ENCODE results near the gene KIF5B. TPM values are rescaled to one million over a fixed set of nuclear protein-coding genes. Genes with fewer than 3 reads are reported as not detected.

KIF5B gene
- total RNA-seq, 1 experiment from 2014 or later = 70.5 TPM

DNA sequence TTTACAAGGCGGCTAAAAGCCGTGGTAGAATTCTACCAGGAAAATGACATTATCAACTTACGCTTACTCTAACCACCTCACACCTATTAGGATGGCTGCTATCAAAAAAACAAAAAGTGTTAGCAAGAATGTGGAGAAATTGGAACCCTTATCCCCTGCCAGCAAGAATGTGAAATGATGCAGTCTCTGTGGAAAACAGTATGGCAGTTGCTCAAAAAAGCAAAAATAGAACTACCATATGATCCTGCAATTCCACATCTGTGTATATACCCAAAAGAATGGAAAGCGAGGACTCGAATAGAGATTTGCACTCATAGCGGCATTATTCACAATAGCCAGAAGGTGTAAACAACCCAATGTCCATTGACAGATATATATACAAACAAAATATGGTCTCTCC, 61.3 kb downstream of the KIF5B start:
- H2BK15ac ChIP-seq (ENCODE audit: low read depth, low read length) = no peak overlapping the region
- no peak overlapping the region for H3K14ac ChIP-seq (ENCODE audit: insufficient read depth, low read length)
- WGBS (ENCODE audit: extremely low coverage, insufficient read length, low lambda C conversion rate) = no CpG with 5 or more reads among the region's 6 CpGs
- H3K27ac ChIP-seq (ENCODE audit: insufficient read length, low read depth, low read length) = no peak overlapping the region
- H2AK5ac ChIP-seq (ENCODE audit: insufficient read length, low read length) = no peak overlapping the region
- no peak overlapping the region for H2BK12ac ChIP-seq (ENCODE audit: insufficient read length, low read depth, low read length)
- H2BK5ac ChIP-seq (ENCODE audit: insufficient read length, low read length) = no peak overlapping the region
- H3K27me3 Mint-ChIP-seq (ENCODE audit: low read depth) = no peaks in the 10 kb centered on the region
- H3K79me1 ChIP-seq (ENCODE audit: insufficient read depth, low read depth, low read length, poor library complexity, severe bottlenecking) = no peaks in the 10 kb centered on the region
- no peak overlapping the region for H3K56ac ChIP-seq (ENCODE audit: insufficient read length, low read depth, low read length)
- H3K23me2 ChIP-seq (ENCODE audit: insufficient read length, low read depth, low read length, poor library complexity, severe bottlenecking) = no peaks in the 10 kb centered on the region
- H3K9ac ChIP-seq (ENCODE audit: extremely low read depth, insufficient read length, low read length) = no peak overlapping the region
- H3K79me2 ChIP-seq (ENCODE audit: insufficient read depth, low read length) = no peaks in the 10 kb centered on the region
- H3K18ac ChIP-seq (ENCODE audit: insufficient read length, low read depth, low read length) = no peak overlapping the region
- no peaks in the 10 kb centered on the region for H3K27me3 ChIP-seq (ENCODE audit: insufficient read depth, low read length)
- TF ChIP-seq, protein P1, sequence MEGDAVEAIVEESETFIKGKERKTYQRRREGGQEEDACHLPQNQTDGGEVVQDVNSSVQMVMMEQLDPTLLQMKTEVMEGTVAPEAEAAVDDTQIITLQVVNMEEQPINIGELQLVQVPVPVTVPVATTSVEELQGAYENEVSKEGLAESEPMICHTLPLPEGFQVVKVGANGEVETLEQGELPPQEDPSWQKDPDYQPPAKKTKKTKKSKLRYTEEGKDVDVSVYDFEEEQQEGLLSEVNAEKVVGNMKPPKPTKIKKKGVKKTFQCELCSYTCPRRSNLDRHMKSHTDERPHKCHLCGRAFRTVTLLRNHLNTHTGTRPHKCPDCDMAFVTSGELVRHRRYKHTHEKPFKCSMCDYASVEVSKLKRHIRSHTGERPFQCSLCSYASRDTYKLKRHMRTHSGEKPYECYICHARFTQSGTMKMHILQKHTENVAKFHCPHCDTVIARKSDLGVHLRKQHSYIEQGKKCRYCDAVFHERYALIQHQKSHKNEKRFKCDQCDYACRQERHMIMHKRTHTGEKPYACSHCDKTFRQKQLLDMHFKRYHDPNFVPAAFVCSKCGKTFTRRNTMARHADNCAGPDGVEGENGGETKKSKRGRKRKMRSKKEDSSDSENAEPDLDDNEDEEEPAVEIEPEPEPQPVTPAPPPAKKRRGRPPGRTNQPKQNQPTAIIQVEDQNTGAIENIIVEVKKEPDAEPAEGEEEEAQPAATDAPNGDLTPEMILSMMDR (conservative IDR thresholded peaks at IDR 0.05) = no peak
- no peak overlapping the region for H2BK20ac ChIP-seq (ENCODE audit: low read depth, low read length, poor library complexity, severe bottlenecking)
- H2AFZ ChIP-seq (ENCODE audit: low read length) = no peak overlapping the region
- H3K23ac ChIP-seq (ENCODE audit: insufficient read length, low read depth, low read length) = no peak overlapping the region
- no peak overlapping the region for H3K4me2 ChIP-seq (ENCODE audit: insufficient read depth, insufficient read length, low read length)
- H3K36me3 Mint-ChIP-seq (ENCODE audit: insufficient read depth in 1 of 3, low read depth in 3 of 3) = peaks cover 0 to 2% (median 0%) of the 10 kb centered on the region in 3 experiments; a peak in 1 of 7 replicates
- no peak overlapping the region for H4K8ac ChIP-seq (replicated peaks; ENCODE audit: insufficient read length, low read depth, low read length)
- no peaks in the 10 kb centered on the region for H3K9me3 ChIP-seq (ENCODE audit: control insufficient read depth, low read depth, low read length)
- H4K20me1 ChIP-seq (ENCODE audit: control insufficient read depth, insufficient read depth, insufficient read length) = no peaks in the 10 kb centered on the region
- no peak overlapping the region for H3K4me3 Mint-ChIP-seq
- H2BK120ac ChIP-seq (ENCODE audit: low read depth, low read length, poor library complexity, severe bottlenecking) = no peak overlapping the region
- no peaks in the 10 kb centered on the region for H3K4me1 ChIP-seq (ENCODE audit: insufficient read depth, low read length)
- H3K27ac Mint-ChIP-seq = no peak overlapping the region
- no peak overlapping the region for H4K91ac ChIP-seq (ENCODE audit: insufficient read length, low read depth, low read length)
- no peak overlapping the region for H3T11ph ChIP-seq (ENCODE audit: low read length)
- no peaks in the 10 kb centered on the region for H3K9me3 Mint-ChIP-seq
- no peak overlapping the region for H4K5ac ChIP-seq (ENCODE audit: insufficient read length, low read depth, low read length)
- H3K4me1 Mint-ChIP-seq = peaks cover 6% of the 10 kb centered on the region in 2 experiments
- DNase-seq = no peak
- H3K4ac ChIP-seq (ENCODE audit: low read depth, low read length) = no peak overlapping the region

Data from H9 (cell line).